NCI-H510A (cell line): ENCODE results near the gene GZMA.

ENCODE experiments used
- DNase-seq: peaks from one replicate; lab custom pipeline; 2025; lab: John Stamatoyannopoulos, UW

The GZMA gene

GRCh38 chr5:55110217-55110616 is 7.8 kb downstream of the GZMA start:
- no peak for DNase-seq

GRCh38 chr5:55113327-55113726 is 10.9 kb downstream of the GZMA start:
- no peak for DNase-seq

GRCh38 chr5:55114061-55114460 is 11.6 kb downstream of the GZMA start:
- no peak for DNase-seq

DNA sequence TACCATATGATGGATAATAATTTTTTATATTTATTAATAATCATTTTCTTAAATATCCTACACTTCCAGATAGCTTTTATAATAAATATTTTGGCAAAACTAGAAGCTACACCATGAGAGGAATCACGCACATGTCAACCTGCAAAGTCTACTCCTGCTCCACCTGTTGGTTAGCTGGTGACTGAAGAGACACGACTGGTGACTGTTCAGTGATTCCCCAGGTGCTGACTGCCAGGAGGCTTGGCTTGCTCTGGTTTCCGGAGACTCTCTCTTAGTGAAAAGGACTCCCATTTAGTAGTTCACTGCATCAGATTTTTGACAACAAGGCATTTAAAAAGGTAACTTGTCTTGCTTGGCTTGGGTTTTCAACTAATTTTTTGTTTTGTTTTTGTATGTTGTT is 20.9 kb downstream of the GZMA start:
- DNase-seq: no peak

DNA sequence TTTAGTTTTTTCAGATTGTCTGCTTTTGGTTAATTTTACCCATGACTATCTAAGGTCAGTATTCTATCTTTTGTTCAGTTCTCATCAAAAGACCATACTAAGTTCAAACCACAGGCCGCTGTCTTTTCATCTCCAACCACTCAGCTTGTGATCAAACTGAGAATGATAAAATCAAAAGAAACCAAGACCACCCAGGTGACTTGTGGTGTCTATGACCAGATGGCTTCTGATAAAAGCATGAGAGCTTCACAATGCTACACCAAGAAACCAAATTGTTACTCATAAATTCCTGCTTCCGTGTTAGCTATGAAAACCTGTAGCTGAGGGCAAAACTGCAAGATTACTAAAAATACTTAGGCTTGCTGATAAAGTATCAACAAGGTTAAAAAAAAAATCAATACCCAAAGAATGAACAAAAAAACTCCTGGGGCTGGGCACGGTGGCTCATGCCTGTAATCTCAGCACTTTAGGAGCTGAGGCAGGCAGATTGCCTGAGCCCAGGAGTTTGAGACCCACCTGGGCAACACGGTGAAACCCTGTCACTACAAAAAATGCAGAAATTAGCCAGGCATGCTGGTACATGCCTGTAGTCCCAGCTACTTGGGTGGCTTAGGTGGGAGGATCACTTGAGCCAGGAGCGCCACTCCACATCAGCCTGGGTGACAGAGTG is 31.7 kb downstream of the GZMA start:
- DNase-seq: no peak

- no peak for DNase-seq
Measured at GRCh38 chr5:55136521-55136920, 34.1 kb downstream of the GZMA start.

DNA sequence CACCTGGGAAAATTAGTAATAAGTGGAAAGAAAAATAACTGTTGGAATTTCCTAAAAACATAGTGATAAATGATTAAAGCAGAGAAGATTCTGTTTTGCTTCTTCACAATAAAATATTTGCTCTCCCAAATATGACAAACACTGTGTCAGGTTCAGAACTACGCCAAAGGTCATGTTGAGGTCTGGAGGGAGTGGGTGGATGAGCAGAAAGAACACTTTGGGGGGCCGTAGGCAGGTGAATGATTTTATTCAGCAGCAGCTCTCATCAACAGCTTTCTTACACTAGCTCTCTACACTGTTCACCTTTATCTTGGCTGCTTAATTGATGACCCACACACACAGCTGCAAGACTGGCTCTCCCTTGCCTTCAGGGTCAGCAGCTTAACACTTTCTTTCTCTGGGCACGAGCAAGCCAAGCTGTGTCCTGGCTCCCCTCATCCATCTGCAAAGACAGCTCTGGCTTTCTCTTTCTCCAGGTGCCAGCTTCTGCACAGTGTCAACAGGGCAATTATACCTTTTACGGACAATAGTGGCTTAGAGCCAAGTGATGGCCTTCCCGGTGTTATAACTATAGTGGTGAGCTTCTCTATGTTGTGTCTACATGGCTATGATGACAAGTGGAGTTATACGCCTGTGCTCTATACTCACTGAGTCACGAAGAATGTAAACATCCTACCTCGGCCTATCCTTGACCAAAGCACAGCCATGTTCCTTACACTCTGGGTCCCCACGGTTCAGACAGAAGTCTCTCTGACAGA is 38.6 kb downstream of the GZMA start:
- DNase-seq: no peak

DNA sequence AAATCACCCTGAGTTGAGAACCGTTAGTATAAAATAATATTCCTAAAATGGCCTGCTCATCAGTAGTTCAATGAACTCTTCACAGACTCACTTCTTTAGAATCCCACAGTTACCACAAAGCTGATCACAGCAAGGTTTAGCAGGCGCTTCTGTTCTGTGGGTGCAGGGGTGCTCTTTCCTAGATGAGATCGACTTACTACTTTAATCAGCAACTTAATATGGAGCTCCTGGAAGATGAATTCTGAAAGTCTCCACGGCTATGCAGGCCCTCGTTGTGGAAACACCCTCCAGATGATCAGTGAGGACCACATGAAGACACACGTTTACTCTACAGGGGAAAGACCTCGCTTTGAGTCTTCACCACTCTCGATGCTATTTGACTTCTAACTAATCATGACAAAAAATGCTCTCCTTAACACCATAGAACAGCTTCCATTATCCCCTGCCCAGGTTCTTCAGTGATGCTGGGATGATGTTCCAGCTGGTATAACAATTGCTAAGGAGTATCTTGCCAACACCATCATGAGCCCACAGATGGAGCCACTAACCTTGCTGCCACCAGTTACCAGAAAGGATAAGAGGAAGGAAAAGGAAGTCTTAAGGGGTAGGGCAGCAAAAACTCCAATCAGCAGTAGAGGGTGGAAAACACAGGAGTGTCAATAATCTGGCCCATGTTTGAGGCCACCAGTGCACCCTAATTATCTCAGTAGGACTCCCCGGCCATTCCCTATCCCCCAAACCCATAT is 39.7 kb downstream of the GZMA start:
- no peak for DNase-seq

- no peak for DNase-seq
Measured at GRCh38 chr5:55143624-55144023, 41.2 kb downstream of the GZMA start.

- no peak for DNase-seq
Measured at GRCh38 chr5:55146080-55146479, 43.6 kb downstream of the GZMA start.

DNA sequence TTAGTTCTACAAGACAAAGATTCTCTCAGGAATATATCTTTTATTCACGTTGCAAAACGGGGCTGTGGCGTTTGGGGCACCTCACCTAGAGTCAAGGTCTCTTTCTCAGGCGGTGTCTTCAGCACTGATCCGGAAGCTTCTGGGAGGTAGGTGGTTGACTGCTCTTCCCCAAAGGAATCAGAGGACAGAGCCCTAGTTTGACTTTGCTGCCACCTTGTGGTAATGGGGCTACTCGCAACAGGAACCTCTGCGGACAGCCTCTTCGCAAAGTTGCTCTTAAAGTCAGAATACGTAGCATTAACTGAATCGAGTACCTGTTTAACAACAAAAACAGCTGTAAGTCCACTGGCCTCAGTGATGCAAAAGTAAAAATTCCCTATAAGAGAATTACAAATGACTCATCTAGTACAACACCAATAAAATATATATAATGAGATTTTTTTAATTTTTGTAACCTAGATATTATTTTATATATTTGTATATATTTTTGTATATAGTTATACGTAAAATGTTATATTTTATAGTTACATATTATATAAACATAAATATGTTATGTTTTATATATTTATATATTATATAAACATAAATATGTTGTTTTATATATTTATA is 44.2 kb downstream of the GZMA start:
- peak; percentile 30 for DNase-seq

DNA sequence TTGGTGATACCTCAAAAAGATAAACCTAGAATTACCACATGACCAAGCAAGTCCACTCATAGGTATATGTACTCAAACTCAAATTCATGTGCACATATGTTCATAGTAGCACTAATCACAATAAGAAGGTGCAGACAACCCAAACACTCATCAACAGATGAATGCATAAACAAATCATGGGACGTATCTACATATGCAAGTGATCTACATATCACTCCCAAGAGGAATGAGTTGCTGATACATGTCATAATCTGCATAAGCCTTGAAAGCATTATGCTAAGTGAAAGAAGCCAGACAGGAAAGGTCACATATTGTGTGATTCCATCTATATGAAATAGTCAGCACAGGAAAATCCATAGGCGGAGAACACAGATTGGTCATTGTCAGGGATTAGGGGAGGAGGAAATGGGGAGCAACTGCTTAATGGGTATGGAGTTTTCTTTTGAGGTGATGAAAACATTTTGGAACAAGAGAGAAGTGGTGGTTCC is 46.9 kb downstream of the GZMA start:
- no peak for DNase-seq

GRCh38 chr5:55151923-55152842 is 49.7 kb downstream of the GZMA start:
- DNase-seq: no peak

DNA sequence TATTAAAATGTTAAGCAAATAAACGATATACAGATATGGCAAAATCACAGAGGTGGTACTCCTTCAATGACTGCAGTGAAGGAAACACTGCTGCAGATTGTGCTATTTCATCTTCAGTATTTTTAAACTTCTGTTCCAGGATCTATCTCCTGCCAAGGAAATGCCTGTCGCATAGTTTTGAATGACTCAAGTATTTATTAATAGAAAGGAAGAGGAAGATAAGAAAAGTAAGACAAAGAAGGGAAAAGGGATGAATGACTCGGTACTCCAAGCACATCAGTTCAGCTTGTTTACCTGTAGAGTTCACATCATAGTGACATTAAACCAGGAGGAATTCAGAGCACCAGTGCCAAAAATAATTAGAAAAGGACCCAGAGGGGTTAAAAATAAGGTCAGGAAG is 52.4 kb downstream of the GZMA start:
- no peak for DNase-seq
